ENCODE measurements around the gene PCP4L1. TPM values are rescaled to one million over a fixed set of nuclear protein-coding genes. Genes with fewer than 3 reads are reported as not detected.

The PCP4L1 gene
- total and polyA plus RNA-seq, 12 donors = 0.11 to 0.39 (median 0.27) TPM; not detected in 6

DNA sequence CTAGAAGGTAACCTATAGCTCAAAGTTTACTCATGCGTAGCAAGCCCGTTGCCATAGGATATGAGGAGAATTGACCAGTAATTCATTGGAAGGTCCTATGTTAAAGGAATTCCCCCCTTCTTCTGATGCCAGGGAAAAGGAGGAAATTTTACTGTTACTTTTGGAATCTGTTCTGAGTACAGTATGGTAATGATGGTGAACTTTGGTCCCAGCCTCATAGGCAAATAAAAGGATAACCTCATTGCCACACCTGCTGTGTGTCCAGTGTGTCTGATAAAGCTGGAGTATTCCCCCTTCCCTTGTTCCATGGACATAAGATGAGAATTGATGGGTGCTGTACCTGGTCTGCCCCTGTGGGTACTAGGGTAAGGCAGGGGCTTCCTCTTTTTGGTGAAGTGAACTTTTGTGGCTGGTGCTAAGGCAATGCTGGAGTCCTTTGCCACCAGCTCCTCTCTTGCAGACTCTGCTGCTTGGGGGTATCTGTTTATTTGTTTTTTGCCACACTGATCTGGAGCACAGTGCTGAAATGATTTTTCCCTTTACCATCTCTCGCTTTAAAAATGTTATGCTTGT lies 29.0 kb downstream of the PCP4L1 start:
- Histone ChIP-seq H3K27ac (no peak overlapping the region), H3K4me3 (no peak overlapping the region), H3K9me3 (replicated peaks in 1 of 3) (no peaks in the 10 kb centered on the region), H3K36me3 (replicated peaks in 1 of 2) (no peaks in the 10 kb centered on the region), H3K4me1 (replicated peaks in 1 of 2) (no peaks in the 10 kb centered on the region), H3K27me3 (no peaks in the 10 kb centered on the region)
- WGBS, 4 donors = 89 to 95% (median 93%) methylated on average over 3 of the region's 3 CpGs
- intact Hi-C loops (cut with DNase I) = loop anchor here in 1 of 2 donors (5.0 kb wide), 1 partner anchor 60 kb away; the partner anchor contains the start of gene TOMM40L
- TF ChIP-seq, protein P1, sequence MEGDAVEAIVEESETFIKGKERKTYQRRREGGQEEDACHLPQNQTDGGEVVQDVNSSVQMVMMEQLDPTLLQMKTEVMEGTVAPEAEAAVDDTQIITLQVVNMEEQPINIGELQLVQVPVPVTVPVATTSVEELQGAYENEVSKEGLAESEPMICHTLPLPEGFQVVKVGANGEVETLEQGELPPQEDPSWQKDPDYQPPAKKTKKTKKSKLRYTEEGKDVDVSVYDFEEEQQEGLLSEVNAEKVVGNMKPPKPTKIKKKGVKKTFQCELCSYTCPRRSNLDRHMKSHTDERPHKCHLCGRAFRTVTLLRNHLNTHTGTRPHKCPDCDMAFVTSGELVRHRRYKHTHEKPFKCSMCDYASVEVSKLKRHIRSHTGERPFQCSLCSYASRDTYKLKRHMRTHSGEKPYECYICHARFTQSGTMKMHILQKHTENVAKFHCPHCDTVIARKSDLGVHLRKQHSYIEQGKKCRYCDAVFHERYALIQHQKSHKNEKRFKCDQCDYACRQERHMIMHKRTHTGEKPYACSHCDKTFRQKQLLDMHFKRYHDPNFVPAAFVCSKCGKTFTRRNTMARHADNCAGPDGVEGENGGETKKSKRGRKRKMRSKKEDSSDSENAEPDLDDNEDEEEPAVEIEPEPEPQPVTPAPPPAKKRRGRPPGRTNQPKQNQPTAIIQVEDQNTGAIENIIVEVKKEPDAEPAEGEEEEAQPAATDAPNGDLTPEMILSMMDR (IDR thresholded peaks at IDR 0.05) = no peak
- no peak for TF ChIP-seq POLR2A (IDR thresholded peaks at IDR 0.05)
- DNase-seq = no peak

GRCh38 chr1:161290779-161291178 lies 32.2 kb downstream of the PCP4L1 start:
- intact Hi-C loops (cut with DNase I) = loop anchor here in 1 of 2 donors (10.0 kb wide), 1 partner anchor 66 kb away; the partner anchor contains the start of genes APOA2 and TOMM40L

DNA sequence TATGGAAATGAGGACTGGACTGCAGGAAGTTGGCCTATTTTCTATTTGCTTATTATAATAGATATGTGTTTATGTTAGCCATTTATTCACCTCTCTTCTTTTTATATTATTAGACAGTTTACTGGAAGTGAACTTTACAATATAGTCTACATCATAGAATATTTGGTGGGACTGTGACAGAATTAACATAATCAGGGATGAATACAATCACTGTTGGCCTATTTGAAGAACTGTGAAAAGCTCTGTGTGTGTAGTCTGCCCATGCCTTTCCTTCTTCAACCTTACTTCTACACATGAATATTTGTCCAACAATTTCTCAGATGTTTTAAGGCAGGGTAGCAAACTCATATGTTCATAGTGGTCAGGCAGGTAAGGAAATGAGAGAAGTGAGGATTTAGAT lies 38.9 kb downstream of the PCP4L1 start:
- intact Hi-C loops (cut with DNase I) = loop anchor here in 1 of 2 donors (10.0 kb wide), 1 partner anchor 73 kb away; the partner anchor contains the start of genes APOA2 and TOMM40L
- Histone ChIP-seq H3K27me3 (no peaks in the 10 kb centered on the region), H3K36me3 (replicated peaks in 1 of 2) (no peaks in the 10 kb centered on the region), H3K9me3 (replicated peaks in 1 of 3) (no peaks in the 10 kb centered on the region), H3K27ac (no peak overlapping the region), H3K4me3 (no peak overlapping the region), H3K4me1 (replicated peaks in 1 of 2) (no peaks in the 10 kb centered on the region)
- DNase-seq = no peak
- TF ChIP-seq, protein P1 (IDR thresholded peaks at IDR 0.05) = no peak
- no peak for TF ChIP-seq POLR2A (IDR thresholded peaks at IDR 0.05)

More at GRCh38 chr1:161290779-161291178, 32.2 kb downstream of the PCP4L1 start:
- H3K27ac ChIP-seq = no peak overlapping the region
- no peaks in the 10 kb centered on the region for H3K36me3 ChIP-seq (replicated peaks in 1 of 2)
- no peak for DNase-seq
- no peak for TF ChIP-seq POLR2A (IDR thresholded peaks at IDR 0.05)
- TF ChIP-seq, protein P1 (IDR thresholded peaks at IDR 0.05) = no peak
- H3K4me1 ChIP-seq (replicated peaks in 1 of 2) = no peaks in the 10 kb centered on the region
- WGBS, 4 donors = 77 to 86% (median 83%) methylated on average over 1 of the region's 1 CpG
- H3K27me3 ChIP-seq = no peaks in the 10 kb centered on the region
- no peak overlapping the region for H3K4me3 ChIP-seq
- H3K9me3 ChIP-seq (replicated peaks in 1 of 3) = no peaks in the 10 kb centered on the region

- intact Hi-C loops (cut with DNase I) = loop anchor here in 1 of 2 donors (10.0 kb wide), 1 partner anchor 73 kb away; the partner anchor contains the start of genes APOA2 and TOMM40L
- H3K36me3 ChIP-seq (replicated peaks in 1 of 2) = no peaks in the 10 kb centered on the region
- no peaks in the 10 kb centered on the region for H3K27me3 ChIP-seq
- no peak overlapping the region for H3K4me3 ChIP-seq
- 77 to 88% (median 84%) methylated on average over 6 of the region's 6 CpGs for WGBS, 4 donors
- TF ChIP-seq POLR2A (IDR thresholded peaks at IDR 0.05) = no peak
- TF ChIP-seq, protein P1 (IDR thresholded peaks at IDR 0.05) = no peak
- no peak overlapping the region for H3K27ac ChIP-seq
- DNase-seq = no peak
- no peaks in the 10 kb centered on the region for H3K9me3 ChIP-seq (replicated peaks in 1 of 3)
- H3K4me1 ChIP-seq (replicated peaks in 1 of 2) = no peaks in the 10 kb centered on the region
Measured at GRCh38 chr1:161298116-161298515, 39.6 kb downstream of the PCP4L1 start.

Data from adrenal gland (tissue), 12 donors.